Left kidney (tissue), 2 donors: ENCODE results near the gene MAD1L1. TPM values are rescaled to one million over a fixed set of nuclear protein-coding genes. Genes with fewer than 3 reads are reported as not detected.

Experiments
- DNase-seq: peaks from one replicate; pipeline ENCODE4 v3.0.0-alpha.2; 2013
- polyA plus RNA-seq: library from polyadenylated mRNA; unstranded; fragments of 120-200 nt; gene quantifications from one replicate; pipeline ENCODE4 v1.2.1, GENCODE V29; 2013; ENCODE audit not compliant: insufficient read length

Gene MAD1L1
- polyA plus RNA-seq, 1 donor, result 21.8 TPM

GRCh38 chr7:2258661-2259365 lies 26.1 kb upstream of the MAD1L1 start:
- DNase-seq, result no peak

- DNase-seq, result no peak
Observed at GRCh38 chr7:2257651-2258050, 24.9 kb upstream of the MAD1L1 start.

- no peak for DNase-seq
Observed at GRCh38 chr7:2257046-2257551, 24.4 kb upstream of the MAD1L1 start.

- no peak for DNase-seq
Observed at GRCh38 chr7:2256306-2257045, 23.7 kb upstream of the MAD1L1 start.

GRCh38 chr7:2255145-2256139 lies 22.7 kb upstream of the MAD1L1 start:
- DNase-seq, result no peak

GRCh38 chr7:2254429-2255144 lies 21.8 kb upstream of the MAD1L1 start:
- DNase-seq, result no peak

GRCh38 chr7:2253525-2254244 lies 20.9 kb upstream of the MAD1L1 start:
- no peak for DNase-seq

GRCh38 chr7:2253021-2253420 lies 20.3 kb upstream of the MAD1L1 start:
- DNase-seq, result no peak

- no peak for DNase-seq
Observed at GRCh38 chr7:2251841-2252771, 19.4 kb upstream of the MAD1L1 start.

GRCh38 chr7:2251381-2251780 lies 18.6 kb upstream of the MAD1L1 start:
- no peak for DNase-seq

- no peak for DNase-seq
Observed at GRCh38 chr7:2249744-2250323, 17.1 kb upstream of the MAD1L1 start.

- no peak for DNase-seq
Observed at GRCh38 chr7:2248984-2249694, 16.4 kb upstream of the MAD1L1 start.

- DNase-seq, result no peak
Observed at GRCh38 chr7:2247141-2247995, 14.6 kb upstream of the MAD1L1 start.

GRCh38 chr7:2245883-2246675 lies 13.3 kb upstream of the MAD1L1 start:
- DNase-seq, result no peak

GRCh38 chr7:2244404-2244995 lies 11.8 kb upstream of the MAD1L1 start:
- DNase-seq, result no peak

- DNase-seq, result no peak
Observed at GRCh38 chr7:2243458-2243857, 10.7 kb upstream of the MAD1L1 start.
